ENCODE results near the gene RADX.
A peak's percentile ranks its signal among the peaks of the same experiment; 100 is the strongest.

Gene RADX

GRCh38 chrX:106692425-106693065 lies 80.8 kb downstream of the RADX start:
- no peak for DNase-seq

DNA sequence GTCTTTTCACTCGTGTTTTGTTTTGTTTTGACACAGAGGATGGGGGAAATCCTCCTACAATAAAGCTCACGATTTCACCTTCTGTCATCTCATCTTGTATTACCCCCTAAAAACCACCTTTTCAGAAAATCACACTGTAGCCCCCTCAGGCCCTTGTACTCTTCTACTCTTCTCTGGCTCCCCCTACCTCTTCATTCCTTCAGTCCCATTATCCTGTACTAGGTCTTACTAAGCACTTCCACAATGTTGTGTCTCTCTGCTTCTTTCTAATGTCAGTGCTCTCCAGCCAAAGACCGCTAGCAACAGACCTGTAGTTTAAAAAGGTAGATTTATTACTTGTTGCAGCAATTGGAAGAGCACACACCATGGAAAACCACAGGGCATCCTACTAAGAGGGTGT lies 84.7 kb downstream of the RADX start:
- no peak for DNase-seq

DNA sequence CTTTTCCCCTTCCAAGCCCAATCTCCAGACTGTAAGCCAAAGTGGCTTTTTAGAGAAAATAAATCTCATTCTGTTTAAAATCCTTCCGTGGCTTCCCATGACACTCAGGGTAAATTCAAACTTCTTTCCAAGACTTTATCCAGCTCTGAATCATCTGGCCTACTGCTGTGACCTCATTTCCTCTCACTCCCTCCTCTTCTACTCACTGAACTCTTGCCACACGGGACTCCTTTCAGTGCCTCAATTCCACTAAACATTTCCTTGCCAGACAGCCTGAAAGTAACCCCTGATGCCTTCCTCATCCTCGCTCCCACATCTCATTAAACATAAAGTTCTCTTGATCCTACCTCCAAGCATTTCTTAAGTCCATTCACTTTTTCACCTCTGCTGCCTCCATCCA lies 86.9 kb downstream of the RADX start:
- no peak for DNase-seq

GRCh38 chrX:106702636-106703035 lies 90.9 kb downstream of the RADX start:
- DNase-seq: no peak

- DNase-seq: no peak
Observed at GRCh38 chrX:106706466-106706865, 94.7 kb downstream of the RADX start.

- DNase-seq: no peak
Observed at GRCh38 chrX:106707771-106708454, 96.1 kb downstream of the RADX start.

DNA sequence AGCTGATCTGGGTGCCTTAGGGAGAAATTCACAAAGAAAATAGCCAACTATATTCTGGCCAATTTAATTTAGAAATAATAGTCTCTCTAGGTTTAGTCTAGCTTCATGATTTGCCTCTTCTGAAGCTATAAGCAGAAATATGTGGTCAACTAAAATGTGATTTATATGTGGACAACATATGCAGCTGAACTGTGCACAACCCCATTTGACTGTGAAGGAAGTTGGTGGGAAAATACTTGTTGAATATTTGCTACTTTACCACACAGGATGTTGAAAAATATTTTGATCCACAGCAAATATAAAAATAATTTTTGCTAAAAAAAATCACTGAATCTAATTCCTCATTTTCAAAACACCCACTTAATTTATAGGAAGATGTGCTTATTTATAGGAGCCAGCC lies 99.0 kb downstream of the RADX start:
- DNase-seq: no peak

GRCh38 chrX:106711375-106711774 lies 99.6 kb downstream of the RADX start:
- no peak for DNase-seq

GRCh38 chrX:106716004-106716403 lies 104.2 kb downstream of the RADX start:
- no peak for DNase-seq

DNA sequence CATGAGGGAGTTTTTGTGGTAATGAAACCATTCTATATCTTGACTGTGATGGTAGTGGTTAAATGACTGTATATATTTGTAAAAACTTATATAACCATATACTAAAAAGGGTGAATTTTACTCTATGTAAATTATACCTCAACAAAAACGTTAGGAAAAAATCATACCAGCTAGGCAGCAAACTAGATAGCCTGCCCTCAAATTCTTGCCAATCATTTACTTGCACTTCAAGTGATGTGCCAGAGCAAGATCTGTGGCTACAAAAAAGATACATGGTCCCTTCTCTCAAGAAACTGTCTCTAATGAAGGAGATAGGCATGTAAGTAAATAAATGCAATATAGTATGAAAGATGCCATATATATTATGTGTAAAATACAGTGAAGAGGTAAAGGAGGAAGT lies 104.7 kb downstream of the RADX start:
- DNase-seq: no peak

GRCh38 chrX:106718709-106719108 lies 106.9 kb downstream of the RADX start:
- DNase-seq: no peak

GRCh38 chrX:106725931-106726330 lies 114.2 kb downstream of the RADX start:
- no peak for DNase-seq

DNA sequence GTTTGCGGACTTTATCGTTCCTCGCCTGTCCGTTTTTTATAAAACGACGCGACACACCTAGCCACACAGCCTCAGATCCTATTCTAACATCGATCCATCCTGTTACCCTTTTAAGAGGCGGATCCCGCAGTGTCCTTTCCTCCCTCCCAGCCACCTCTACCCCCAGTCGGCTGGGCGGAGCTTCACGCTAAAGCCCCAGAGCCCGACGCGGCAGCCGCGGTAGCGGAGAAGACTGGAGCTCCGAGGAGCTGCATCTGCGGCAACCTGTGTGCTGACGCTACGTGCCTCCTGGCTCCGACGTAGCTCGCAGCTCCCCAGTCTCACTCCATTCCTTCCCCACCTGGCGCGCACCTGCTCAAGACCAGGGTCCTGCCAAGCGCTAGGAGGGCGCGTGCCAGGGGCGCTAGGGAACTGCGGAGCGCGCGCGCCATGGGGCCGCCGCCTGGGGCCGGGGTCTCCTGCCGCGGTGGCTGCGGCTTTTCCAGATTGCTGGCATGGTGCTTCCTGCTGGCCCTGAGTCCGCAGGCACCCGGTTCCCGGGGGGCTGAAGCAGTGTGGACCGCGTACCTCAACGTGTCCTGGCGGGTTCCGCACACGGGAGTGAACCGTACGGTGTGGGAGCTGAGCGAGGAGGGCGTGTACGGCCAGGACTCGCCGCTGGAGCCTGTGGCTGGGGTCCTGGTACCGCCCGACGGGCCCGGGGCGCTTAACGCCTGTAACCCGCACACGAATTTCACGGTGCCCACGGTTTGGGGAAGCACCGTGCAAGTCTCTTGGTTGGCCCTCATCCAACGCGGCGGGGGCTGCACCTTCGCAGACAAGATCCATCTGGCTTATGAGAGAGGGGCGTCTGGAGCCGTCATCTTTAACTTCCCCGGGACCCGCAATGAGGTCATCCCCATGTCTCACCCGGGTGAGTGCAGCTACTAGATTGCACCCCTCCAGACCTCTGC lies 115.0 kb downstream of the RADX start, which contains the start of gene RNF128:
TSS of gene RNF128 (plus strand) at position 217 of the 953 bp plus-strand sequence. CDS start at position 430, 213 bp downstream.
- peak in 1 of 2 experiments; percentile 21 for DNase-seq

DNA sequence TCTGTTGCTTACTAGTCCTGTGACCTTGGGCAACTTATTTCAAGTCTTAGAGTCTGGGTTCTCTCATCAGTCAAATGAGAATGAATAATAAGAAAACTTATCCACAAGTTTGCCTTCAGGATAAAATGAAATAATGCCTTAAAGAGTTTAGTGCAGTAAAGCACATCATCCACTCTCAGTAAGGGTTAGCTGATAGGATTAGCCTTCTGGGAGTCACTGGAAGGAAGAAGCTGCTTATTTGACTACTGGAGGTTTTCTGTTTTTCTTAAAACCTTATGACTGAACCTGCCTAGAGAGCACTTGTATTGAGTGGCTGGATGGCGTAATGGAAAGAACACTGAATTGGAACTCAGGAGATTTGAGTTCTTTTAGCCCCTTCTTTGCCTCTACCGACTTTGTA lies 116.6 kb downstream of the RADX start:
- no peak for DNase-seq
